ENCODE data around the gene CFAP61.

GRCh38 chr20:20341371-20341770 is 289.0 kb downstream of the CFAP61 start:
- TF ChIP-seq POLR2A (IDR thresholded peaks at IDR 0.05) (no peak), CTCF (IDR thresholded peaks at IDR 0.05) (no peak)

Data from thyroid gland (tissue), 4 donors.